ENCODE results near the gene ADARB1.
"Not testable (repeated sequence)": the region's sequence is repeated elsewhere in the genome, so short reads cannot be mapped to it uniquely, and the experiment has no call there.

The ADARB1 gene

GRCh38 chr21:45138199-45139002 lies 64.0 kb downstream of the ADARB1 start:
- peak; percentile 22 for DNase-seq

GRCh38 chr21:45139003-45139360 lies 64.6 kb downstream of the ADARB1 start:
- DNase-seq: not testable (repeated sequence)

- no peak for DNase-seq
Observed at GRCh38 chr21:45139473-45139872, 65.1 kb downstream of the ADARB1 start.

DNA sequence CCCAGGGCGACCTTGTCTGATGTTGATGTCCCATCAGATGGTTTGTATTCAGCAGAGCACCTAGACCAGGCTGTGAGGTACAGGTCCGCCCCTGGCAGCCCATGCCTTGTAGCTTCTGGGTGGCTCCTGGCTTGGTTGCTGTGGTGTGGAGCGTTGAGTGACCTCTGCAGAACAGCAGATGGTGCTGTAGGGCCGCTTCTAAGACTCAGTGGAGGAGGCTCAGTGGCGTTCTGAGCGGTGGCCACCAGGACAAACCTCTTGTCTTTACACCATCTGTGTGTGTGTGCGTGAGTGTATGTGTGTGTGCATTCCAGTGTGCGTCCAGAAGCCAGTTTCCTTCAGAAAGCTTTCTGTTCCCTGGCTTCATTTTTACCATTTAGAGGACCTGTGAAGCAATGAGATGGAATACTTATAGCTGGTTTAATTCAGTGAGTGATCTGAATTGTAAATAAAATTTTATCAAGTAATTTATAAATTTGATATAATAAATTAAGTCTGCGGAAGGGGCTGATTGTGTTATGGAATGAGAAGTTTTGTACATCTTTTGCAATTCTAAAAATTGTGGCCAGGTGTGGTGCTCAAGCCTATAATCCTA lies 66.1 kb downstream of the ADARB1 start:
- peak; percentile 61 for DNase-seq

- DNase-seq: not testable (repeated sequence)
Observed at GRCh38 chr21:45140944-45141343, 66.6 kb downstream of the ADARB1 start.

DNA sequence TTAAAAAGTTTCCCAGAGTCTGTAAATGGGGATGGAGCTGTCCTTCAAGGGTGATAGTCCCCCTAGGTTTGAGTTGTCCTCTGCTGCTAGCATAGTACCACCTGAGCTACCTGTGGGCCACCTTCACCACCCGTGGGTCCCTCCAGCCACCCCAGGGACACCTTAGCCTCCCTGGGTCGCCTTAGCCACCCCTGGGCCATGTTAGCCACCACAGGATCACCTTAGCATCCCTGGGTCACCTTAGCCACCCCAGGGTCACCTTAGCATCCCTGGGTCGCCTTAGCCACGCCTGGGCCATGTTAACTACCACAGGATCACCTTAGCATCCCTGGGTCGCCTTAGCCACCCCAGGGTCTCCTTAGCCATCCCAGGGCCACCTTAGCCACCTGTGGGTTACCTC lies 67.1 kb downstream of the ADARB1 start:
- no peak for DNase-seq

DNA sequence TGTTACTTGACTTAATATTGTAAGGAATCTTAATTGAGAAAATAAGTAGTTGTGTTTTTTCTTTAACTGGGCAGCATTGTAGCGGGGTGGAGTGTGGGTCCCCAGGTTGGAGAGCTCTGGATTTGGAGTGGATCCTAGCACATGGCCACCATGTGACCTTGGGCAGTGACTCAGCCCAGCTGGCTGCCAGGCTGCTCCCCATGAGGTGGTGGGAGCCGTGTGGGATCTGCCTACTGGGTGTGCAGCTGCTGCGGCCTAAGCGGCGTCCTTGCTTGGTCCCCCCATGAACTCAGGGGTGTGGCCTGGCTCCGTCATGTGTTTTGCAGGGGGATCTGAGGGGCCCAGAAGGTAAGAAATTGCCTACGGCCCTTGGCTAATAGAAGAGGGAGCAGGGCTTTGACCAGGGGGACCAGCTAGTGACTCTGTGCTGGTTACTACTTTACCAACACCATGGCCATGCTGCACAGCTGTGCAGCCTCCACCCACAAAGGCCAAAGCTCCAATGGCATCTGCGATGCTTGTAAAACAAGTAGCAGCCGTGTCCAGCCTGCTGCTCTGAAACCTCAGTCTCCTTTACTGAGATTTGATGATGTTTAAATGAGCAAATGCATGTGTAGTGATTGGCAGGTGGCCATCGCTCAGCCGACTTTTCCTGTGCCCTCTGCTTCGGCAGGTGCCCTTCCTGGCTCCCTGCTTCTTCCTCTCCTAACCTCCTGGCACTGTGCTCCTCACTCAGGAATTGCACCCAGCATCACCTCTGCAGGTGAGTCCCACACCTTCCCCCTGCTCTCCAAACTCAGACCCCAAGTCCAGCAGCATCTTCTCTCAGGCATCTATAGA lies 68.3 kb downstream of the ADARB1 start:
- no peak for DNase-seq

GRCh38 chr21:45143855-45144254 lies 69.5 kb downstream of the ADARB1 start:
- no peak for DNase-seq

GRCh38 chr21:45145146-45145545 lies 70.8 kb downstream of the ADARB1 start:
- DNase-seq: no peak

DNA sequence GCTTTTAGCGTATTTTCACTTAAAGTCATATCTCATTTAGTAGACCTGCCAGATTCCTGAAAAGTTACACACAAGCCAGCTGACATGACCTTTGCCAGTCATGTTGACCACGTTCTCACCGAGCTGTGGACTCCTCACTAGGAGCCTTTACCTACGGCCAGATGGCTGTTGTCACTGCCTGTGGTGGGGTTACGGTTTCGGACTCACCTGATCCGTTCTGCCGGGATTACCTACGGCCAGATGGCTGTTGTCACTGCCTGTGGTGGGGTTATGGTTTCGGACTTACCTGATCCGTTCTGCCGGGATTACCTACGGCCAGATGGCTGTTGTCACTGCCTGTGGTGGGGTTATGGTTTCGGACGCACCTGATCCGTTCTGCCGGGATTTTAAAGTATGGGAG lies 71.5 kb downstream of the ADARB1 start:
- DNase-seq: not testable (repeated sequence)

DNA sequence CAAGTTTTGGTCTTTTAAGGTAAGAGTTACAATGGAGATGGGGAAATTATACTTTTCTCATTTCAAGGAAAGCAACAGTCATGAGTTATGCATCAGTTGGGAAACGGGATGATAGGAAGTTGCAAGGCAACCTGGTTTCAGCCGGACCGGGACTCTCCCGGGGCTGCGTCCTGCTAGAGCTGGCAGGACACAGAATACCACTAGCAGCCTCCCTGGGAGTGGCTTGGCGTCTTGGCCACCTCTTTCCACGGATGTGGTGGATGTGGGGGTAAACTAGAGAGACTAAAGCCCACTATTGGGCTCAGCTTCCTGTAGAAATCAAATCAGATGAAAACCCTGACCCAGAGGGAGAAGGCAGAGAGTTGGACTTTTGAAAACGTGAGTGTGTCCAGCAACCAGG lies 71.9 kb downstream of the ADARB1 start:
- DNase-seq: no peak

DNA sequence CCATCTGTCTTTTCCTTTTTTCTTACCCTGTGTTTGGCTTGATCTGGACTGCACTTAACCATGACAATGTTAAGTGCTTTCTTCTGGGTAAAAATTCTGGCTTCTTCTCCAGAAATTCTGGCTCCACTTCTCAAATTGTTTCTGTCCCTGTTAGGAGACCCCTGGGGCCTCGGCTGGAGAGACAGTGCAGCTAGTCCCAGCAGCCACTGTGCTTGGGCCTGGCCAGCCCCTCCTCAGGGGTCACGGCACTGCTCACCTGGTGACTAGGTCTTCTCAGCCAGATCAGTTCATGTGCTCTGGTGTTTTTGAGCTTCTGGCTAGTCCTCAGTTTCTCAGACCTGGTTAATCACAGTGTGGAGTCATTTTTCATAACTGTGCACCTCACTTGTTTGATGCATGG lies 72.4 kb downstream of the ADARB1 start:
- no peak for DNase-seq

GRCh38 chr21:45147473-45148315 lies 73.3 kb downstream of the ADARB1 start:
- DNase-seq: no peak

- no peak for DNase-seq
Observed at GRCh38 chr21:45148316-45148990, 74.1 kb downstream of the ADARB1 start.

DNA sequence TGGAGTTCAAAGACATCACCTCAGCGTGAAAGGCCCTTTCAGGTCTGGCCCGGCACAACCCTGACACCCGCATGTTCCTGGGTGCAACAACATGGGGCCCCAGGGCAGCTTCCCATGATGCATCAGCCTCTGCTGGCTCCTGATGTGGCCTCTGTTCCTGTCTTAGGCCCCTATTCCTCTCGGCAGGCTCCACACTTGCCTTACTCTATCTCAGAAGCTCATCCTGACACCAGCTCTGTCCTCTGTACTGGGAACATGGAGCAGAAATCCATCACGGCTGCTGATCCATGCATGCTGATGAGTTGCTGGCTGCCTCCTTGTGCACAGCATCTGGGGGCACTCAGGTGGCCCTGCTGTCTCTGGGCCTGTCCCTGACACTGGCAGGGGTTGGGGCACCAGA lies 74.6 kb downstream of the ADARB1 start:
- no peak for DNase-seq

DNA sequence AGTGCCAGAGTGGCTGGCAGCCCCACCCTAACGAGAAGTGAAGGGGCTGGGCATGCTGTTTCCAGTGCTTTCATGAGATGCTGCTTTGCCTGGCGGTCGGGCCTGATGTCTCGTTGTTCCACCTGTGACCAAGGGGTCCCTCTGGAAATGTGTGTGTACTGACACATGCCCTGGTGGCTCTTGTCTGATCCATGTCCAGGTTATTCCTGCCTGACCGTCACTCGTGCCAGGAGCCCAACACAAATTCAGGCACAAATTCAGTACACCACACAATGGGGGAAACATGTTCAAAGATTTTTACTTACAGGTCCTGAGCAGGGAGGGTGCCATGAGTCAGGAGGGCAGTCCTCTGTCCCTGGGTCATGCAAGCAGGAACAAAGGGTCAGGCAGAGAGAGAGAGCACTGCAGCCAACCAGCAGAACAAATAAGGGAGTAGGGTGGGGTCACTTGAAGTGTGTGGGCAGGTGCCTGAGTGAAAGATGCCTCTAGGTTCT lies 76.3 kb downstream of the ADARB1 start:
- no peak for DNase-seq

GRCh38 chr21:45151445-45152160 lies 77.2 kb downstream of the ADARB1 start:
- DNase-seq: no peak

DNA sequence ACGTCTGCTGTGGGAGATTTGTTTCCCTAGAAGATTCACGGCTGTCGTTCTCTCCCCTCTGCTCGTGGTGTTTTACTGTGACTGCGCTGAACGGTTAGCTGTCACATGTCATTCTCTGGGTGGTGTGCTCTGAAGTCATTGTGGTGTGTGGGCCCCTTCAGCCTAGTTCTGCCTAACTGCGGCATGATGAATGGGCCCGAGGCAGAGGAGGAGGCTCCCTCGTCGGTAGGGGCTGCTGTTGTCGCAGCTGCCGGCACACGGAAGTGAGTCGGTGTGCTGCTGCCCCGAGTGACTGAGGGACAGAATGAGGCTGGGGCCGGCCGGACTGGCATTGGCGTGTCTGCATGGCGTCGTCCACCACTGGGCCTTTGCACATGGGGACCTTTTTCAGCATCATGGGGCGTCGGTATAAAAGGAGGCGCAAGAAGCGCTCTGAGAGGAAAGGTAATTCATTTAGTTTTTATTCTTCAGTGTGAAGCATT lies 77.9 kb downstream of the ADARB1 start:
- no peak for DNase-seq

DNA sequence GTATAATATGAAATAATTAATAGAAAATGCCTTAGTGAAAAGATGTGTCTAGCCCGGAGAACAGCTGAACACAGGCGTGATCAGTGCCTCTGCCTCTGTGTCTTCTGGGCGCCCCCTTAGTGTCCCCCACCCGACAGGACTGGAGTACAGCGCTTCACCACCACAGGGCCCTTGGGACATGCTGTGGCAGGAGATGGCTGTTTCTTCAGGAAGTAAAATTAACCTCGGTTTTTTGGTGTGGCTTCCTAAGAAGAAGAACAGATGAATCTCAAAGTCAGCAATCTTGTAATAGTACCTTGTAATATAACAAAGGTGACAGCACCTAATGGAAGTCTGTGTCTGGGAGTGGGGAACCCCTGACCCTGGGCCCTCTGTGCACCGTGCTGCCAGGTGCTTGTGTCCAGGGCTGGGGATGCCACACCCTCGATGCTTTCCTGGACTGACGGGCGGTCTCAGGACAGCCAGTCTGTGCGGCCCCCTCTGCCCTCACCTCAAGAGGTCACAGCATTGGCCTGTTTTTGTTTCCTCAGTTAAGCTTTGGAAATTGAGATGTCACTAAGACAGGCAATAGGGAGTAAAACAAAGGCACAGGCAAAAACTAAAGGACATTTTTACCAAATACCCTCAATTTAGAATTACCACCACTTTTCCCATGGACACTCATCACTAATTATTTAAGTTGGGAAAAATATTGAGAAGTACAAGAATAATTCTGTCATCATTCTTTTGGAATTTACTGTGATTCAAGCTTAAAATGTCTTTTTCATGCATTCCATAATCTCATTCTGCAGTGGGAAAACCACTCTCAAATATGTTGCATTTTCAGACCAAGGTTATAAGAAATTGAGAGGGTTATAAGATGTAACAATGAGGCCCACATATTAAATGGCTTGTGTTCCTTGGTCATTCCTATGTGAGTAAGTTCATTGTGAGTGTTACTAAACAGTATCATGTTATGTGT lies 79.3 kb downstream of the ADARB1 start:
- no peak for DNase-seq

Data from DMS79 treated with DMSO at 0.1 percent for 48 hours (cell line).